ENCODE results near the gene MTERF4.
"Not testable (repeated sequence)": the region's sequence is repeated elsewhere in the genome, so short reads cannot be mapped to it uniquely, and the experiment has no call there.

The MTERF4 gene

GRCh38 chr2:241111440-241111805 is 9.3 kb upstream of the MTERF4 start:
- no peak for DNase-seq (ENCODE audit: low read depth, low spot score)

DNA sequence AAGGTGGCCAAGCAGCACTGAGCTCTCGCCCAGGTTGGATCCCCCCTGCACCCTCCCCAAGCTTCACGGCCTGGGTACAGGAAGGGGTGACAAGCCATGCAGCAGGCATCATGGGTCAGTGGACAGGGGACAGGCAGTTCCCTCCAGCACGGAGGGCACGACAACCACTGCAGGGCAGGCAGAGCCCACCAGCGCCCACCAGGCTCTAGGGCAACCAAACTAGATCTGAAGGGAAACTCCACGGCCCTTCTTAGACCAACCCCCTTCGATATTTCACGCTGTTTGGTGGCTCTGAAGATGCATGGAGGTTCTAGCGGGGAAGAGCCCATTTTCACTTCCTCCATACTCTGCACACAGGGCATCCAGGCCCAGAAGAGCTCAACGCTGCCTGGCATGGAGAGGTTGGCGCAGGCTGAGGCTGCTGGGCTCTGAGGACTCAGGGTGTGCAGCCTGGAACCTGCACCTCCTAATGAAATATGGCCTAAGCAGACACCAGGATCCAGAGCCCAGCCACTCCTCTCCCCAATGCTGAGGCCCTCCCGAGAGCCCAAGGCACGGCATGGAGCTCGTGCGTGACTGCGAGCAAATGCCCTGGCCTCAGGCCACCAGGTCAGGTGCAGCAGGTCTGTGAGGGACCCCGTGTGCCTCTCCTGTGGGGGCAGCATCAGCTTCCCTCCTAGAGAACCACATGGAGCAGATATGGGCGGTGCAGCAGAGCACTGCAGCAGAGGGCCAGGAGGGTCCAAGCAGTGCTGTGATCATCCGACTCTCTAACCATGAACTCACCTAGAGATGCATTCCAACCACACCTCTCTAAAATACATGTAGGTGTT is 8.7 kb upstream of the MTERF4 start:
- no peak for DNase-seq (ENCODE audit: low read depth, low spot score)

DNA sequence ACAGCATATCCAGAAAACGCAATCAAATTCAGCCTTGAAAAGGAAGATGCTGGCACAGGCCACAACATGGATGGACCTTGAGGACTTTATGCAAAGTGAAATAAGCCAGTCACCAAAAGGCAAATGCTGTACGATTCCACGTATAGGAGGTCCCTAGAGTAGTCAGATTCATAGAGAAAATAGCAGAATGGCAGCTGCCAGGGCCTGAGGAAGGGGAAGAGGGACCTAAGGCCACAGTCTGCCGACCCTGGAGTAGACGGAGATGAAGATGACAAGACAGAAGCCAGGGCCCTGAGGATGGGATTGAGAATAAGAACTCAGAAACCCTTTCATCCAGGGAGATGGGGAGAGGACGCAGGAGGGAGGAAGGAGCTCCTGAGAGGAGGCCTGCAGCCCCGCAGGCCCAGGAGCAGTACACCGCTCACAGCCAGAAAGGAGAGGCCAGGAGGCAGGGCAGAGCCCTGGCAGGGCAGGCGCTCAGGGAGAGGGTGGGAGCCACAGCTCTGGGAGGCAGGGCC is 8.1 kb upstream of the MTERF4 start:
- no peak for DNase-seq (ENCODE audit: low read depth, low spot score)

DNA sequence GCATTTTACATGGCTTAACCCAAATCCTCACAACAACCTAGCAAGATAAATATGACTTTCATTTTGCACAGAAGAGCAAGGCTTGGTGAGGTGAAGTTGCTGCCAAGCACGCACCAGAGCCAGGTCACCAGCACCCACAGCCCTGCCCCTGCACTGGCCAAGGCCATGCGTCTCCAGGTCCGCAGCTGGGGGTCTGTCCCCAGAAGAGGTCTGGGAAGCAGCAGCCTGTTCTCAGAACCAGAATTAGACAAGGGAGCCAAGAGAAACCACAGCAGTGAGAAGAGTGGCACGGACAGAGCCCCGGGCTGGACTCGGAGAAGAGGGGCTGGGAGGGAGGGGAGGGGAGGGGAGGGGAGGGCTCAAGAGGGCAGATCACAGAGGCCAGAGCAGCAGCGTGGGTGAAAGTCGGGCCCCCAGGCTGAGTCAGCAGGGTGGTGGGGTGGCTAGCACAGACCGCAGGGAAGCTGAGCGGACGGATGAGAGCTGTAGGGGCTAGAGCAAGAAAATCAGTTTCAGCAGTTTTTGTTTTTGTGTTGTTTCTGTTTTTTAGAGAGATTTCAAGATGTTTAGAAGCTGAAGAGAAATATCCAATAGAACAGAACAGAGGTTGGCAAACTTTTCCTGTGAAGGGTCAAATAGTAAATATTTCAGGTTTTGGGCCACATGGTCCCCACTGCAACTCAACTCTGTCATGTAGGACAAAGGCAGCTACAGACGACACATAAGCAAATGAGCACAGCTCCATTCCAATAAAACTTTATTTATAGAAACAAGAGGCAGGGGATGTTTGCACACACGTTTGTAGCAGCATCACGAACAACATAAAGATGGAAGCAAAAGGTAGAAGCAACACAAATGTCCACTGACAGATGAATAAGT is 7.4 kb upstream of the MTERF4 start:
- DNase-seq (ENCODE audit: low read depth, low spot score), result no peak

DNA sequence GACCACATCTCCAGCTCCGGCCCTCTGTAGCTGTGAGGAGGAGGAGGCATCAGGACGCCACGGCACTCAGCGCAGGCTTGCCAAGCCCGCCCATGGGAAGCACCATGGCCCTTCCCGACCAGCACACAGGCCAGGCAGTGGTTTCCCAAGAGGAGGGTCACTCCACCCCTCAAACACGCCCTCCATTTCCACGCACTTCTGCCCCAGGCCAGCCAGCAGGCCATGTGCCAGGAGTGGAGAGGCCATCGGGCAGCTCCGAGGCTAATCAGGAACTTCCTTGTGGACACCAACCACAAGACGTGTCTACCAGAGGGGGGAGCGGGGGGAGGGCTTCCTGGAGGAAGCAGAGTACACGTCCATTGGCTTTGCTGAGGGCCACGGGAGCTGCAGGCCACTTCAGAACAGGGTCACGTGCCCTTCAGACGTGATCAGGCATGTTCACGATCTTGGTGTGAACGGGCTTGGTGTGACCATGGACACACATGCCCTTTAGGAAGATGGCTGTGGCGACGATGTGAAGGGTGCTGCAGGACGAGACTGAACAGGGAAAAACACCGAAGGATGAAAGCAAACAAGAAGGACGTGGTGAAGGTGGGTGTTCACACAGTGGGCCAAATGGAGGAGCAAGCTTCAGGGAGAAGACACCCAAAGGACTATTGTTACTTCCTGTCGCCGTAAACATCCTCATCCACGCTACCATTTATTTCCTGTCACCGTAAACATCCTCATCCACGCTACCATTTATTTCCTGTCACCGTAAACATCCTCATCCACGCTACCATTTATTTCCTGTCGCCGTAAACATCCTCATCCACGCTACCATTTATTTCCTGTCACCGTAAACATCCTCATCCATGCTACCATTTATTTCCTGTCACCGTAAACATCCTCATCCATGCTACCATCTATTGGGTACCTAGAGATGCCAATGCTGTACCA is 6.5 kb upstream of the MTERF4 start:
- no peak for DNase-seq (ENCODE audit: low read depth, low spot score)

- no peak for DNase-seq (ENCODE audit: low read depth, low spot score)
Observed at GRCh38 chr2:241107031-241107783, 5.1 kb upstream of the MTERF4 start.

DNA sequence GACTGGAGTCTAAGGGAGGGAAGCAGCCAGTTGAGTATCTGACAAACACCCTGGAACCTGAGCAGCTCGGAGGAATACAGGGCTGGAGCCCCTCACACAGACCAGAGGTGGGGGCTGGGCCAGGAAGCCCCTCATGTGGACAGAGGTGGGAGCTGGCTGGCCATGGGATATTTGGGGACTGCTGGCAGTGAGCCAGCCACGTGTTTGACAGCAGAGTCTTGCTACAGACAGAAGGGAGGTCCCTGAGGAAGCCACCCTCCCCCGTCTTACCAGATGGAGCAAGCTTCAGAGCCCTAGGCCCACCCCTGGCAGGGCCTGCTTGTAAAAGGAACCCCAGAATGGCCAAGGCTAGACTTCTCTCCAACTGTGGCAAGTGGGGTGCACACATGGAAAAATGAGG is 3.6 kb upstream of the MTERF4 start:
- DNase-seq (ENCODE audit: low read depth, low spot score), result no peak

DNA sequence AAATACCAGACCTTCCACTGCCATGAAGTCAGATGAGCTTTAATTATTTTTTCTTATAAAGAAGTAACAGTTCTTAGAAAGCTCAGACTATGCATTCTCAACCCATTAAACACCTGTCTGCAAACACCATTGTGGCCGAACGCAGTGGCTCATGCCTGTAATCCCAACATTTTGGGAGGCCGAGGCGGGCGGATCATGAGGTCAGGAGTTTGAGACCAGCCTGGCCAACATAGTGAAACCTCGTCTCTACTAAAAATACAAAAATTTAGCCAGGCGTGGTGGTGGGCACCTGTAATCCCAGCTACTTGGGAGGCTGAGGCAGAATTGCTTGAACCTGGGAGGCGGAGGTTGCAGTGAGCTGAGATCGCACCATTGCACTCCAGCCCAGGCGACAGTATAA is 2.5 kb upstream of the MTERF4 start:
- not testable (repeated sequence) for DNase-seq (ENCODE audit: low read depth, low spot score)

- DNase-seq (ENCODE audit: low read depth, low spot score), result no peak
Observed at GRCh38 chr2:241103176-241103595, 1.1 kb upstream of the MTERF4 start.

DNA sequence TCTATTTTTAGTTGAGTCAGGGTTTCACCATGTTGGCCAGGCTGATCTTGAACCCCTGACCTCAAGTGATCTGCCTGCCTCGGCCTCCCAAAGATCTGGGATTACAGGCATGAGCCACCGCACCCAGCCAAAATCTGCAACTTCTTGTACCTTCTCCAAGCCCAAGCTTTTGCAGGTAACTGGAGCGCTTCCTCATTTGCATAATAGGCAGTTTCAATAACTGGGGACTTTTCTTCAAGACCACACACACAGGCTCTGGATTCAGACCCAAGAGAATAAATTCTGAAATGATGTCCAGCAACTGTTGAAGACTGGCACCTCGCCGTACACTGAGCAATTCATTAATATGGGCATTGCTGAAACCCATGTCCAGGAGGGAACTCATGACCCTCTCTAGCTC is 2.8 kb downstream of the MTERF4 start:
- no peak for DNase-seq (ENCODE audit: low read depth, low spot score)

- no peak for DNase-seq (ENCODE audit: low read depth, low spot score)
Observed at GRCh38 chr2:241096979-241097378, 5.1 kb downstream of the MTERF4 start.

DNA sequence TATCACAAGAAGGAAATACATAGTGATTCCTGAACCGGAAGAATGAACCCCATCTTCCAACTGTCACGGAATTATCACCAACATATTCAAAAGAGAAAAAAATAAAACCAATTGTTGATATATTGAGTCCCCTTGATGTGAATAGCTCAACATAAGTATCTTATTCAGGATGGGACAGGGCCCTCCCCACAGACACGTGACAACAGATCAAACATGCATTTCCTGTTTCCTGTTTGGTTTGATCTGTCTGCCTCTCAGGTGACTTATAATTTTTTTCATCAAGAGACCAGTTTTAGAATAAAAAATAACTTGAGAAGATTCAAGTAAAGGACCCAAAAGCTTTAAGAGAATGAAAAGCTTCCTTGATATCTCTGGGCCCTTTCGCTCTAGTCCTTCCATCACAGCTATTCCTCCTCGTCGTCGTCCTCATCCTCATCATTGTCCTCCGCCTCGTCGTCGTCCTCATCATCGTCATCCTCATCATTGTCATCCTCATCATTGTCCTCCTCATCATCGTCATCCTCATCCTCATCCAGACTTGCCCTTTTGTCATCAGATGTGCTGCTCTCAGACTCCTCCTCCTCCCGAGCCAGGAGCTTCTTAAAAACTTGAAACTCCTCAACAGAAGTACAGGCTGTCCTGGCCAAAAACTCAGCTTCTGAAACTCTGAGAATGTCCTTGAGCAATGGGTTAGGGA is 6.3 kb downstream of the MTERF4 start:
- DNase-seq (ENCODE audit: low read depth, low spot score), result no peak

DNA sequence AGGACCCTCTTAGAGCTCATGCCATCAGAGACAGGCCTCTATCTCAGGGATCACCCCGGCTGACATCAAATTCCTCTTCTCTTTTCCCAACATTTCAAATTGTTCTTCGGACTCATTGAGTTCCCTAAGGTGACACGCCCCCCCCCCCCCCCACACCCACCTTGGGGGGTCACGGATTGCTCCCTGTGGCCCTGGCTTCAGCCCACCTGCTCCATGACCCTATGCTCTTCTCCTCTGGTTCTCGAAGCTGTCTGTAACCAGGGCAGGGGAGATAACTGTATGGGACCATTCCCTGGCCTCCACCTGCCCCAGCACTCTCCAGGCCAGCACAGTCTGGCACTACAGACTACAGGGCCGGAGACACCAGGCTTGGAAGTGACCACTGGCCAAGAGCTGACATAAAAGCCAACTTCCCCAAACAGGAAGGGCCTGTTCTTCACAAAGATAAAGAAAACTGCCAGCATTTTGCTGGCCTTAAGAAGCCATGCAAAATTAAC is 7.1 kb downstream of the MTERF4 start:
- no peak for DNase-seq (ENCODE audit: low read depth, low spot score)

DNA sequence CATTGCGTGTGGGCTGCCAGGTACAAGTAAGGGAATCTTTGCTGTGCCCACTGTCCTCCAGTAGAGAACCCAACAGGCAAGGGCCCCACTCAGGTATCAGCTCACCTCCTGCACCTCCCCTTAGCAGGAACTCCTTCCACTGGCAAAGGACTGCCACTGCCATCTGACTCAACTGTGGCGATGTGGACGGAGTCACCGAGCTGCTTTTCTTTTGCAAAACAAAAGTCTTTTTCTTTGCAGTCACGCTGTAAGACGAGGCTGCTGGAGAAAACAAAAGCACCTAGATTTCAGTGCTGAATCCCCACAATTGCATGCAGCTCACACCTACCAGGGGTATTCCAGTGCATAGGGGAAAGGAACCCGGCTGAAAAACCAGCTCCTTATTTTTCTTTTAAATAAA is 7.9 kb downstream of the MTERF4 start:
- no peak for DNase-seq (ENCODE audit: low read depth, low spot score)

DNA sequence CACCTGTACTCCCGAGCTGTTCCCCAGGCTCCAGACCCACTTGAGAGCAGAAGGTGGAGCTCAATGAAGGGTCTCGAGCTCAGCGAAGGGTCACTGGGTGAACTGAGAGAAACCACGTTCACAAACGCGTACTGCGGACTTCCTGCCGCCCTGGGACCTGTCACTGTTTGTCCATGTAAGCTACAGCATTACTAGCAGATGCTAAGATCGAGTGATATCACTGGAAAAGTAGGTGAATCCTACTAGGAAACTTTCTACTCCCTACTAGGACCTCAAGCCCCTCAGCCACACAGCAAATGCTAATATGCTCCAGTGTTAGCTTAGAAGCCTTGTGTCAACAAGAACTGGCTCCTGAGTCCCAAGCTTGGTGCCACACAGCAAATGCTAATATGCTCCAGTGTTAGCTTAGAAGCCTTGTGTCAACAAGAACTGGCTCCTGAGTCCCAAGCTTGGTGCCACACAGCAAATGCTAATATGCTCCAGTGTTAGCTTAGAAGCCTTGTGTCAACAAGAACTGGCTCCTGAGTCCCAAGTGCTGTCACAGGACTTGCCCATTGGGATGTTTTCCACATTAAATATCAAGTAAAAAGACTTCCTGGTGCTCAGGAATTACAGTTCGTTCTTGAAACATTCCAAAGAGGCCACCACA is 8.8 kb downstream of the MTERF4 start:
- DNase-seq (ENCODE audit: low read depth, low spot score), result not testable (repeated sequence)

DNA sequence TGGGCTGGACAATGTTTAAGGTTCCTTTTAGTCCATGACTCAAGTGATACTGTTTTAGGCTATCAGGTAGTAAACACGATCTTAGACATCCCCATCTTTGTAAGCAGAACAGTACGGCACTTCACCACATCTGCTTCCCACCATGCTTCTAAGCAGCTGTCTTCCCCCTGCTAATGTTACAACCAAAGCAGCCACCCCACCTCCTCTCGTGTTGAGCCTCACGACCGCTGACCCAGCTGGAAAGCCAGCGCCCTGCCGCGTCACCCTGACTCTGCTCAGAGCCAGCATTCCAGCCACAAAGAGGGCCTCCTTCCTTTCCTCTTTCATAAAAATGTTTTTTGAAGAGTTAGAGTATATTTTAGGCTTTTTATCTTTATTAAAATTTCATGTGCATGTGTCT is 9.4 kb downstream of the MTERF4 start:
- no peak for DNase-seq (ENCODE audit: low read depth, low spot score)

DNA sequence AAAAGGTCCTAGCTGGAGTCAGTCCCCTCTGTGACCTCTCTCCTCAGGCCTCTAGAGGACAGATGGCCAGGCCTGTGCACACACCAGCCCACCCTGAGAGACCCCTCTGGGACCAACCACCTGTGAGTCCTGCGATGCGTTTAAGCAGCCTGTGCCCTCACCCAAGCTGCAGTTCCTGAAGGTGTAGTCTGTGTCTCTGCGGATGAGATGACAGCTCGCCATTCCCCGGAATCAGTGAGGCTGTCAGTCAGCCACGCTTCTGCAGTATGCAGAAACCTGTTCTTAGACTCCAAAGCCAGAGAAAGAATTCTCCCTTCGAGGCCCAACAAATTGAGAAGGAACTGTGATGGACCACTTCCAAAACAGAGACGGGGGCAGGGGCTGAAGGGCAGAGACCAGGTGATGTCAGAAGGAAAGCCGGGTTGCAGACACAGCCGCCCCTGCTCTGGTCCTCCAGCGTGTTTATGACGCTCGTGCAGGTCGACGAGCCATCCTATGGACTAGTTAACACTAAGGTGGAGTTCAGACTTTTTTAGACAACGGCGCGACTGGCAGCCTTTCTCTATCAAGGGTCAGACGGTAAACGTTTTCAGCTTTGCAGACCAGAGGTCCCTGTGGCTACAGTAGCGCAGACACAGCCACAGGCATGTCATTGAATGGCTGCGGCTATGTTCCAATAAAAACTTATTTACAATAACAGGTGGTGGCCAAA is 10.2 kb downstream of the MTERF4 start:
- no peak for DNase-seq (ENCODE audit: low read depth, low spot score)

GRCh38 chr2:241091201-241091600 is 10.9 kb downstream of the MTERF4 start:
- no peak for DNase-seq (ENCODE audit: low read depth, low spot score)

All from astrocyte of the hippocampus (primary cell).